WERI-Rb-1 (cell line): Measurements from ENCODE around the gene RAB20.

Experiments
- DNase-seq: peaks from one replicate; pipeline ENCODE4 v3.0.0-alpha.2; 2020
- H3K27ac ChIP-seq: fragments of 250-450 bp; sonication (Bioruptor Pico); 2 replicates; pipeline ENCODE4 v1.5.1; 2020; ENCODE audit warnings: mild to moderate bottlenecking, moderate library complexity
- H3K27me3 ChIP-seq: fragments of 250-450 bp; sonication (Bioruptor Pico); 2 replicates; pipeline ENCODE4 v1.5.1; 2021; ENCODE audit warnings: mild to moderate bottlenecking, low read depth, moderate library complexity; ENCODE audit not compliant: insufficient read depth, severe bottlenecking
- H3K36me3 ChIP-seq: fragments of 250-450 bp; sonication (Bioruptor Pico); 2 replicates; pipeline ENCODE4 v1.5.1; 2020; ENCODE audit warnings: mild to moderate bottlenecking, moderate library complexity
- H3K4me3 ChIP-seq: 2 replicates; pipeline ENCODE4 v1.5.1; 2011; ENCODE audit warnings: low read depth, mild to moderate bottlenecking, control low read depth, low read length
- H3K9me3 ChIP-seq: fragments of 250-450 bp; sonication (Bioruptor Pico); 2 replicates; pipeline ENCODE4 v1.5.1; 2021; ENCODE audit warnings: mild to moderate bottlenecking, moderate library complexity; ENCODE audit not compliant: severe bottlenecking
- TF ChIP-seq, protein P1 (sequence below): IDR thresholded peaks from 2 replicates; pipeline ENCODE4 v1.5.1; 2011; ENCODE audit warnings: low read depth, mild to moderate bottlenecking, control low read depth, inconsistent platforms, low read length

RAB20 gene

GRCh38 chr13:110519046-110519445 is 42.5 kb downstream of the RAB20 start:
- DNase-seq = no peak
- H3K27me3 ChIP-seq = no peaks in the 10 kb centered on the region
- H3K4me3 ChIP-seq = no peak overlapping the region
- H3K36me3 ChIP-seq = no peaks in the 10 kb centered on the region
- no peaks in the 10 kb centered on the region for H3K9me3 ChIP-seq
- TF ChIP-seq, protein P1, sequence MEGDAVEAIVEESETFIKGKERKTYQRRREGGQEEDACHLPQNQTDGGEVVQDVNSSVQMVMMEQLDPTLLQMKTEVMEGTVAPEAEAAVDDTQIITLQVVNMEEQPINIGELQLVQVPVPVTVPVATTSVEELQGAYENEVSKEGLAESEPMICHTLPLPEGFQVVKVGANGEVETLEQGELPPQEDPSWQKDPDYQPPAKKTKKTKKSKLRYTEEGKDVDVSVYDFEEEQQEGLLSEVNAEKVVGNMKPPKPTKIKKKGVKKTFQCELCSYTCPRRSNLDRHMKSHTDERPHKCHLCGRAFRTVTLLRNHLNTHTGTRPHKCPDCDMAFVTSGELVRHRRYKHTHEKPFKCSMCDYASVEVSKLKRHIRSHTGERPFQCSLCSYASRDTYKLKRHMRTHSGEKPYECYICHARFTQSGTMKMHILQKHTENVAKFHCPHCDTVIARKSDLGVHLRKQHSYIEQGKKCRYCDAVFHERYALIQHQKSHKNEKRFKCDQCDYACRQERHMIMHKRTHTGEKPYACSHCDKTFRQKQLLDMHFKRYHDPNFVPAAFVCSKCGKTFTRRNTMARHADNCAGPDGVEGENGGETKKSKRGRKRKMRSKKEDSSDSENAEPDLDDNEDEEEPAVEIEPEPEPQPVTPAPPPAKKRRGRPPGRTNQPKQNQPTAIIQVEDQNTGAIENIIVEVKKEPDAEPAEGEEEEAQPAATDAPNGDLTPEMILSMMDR = no peak
- H3K27ac ChIP-seq = no peak overlapping the region

GRCh38 chr13:110518571-110518970 is 43.0 kb downstream of the RAB20 start:
- Histone ChIP-seq H3K36me3 (no peaks in the 10 kb centered on the region), H3K27me3 (no peaks in the 10 kb centered on the region), H3K9me3 (no peaks in the 10 kb centered on the region), H3K4me3 (no peak overlapping the region), H3K27ac (no peak overlapping the region)
- TF ChIP-seq, protein P1 = no peak
- no peak for DNase-seq

GRCh38 chr13:110518226-110518525 is 43.3 kb downstream of the RAB20 start:
- TF ChIP-seq, protein P1 = no peak
- no peaks in the 10 kb centered on the region for H3K36me3 ChIP-seq
- H3K4me3 ChIP-seq = no peak overlapping the region
- H3K27me3 ChIP-seq = no peaks in the 10 kb centered on the region
- DNase-seq = no peak
- no peaks in the 10 kb centered on the region for H3K9me3 ChIP-seq
- H3K27ac ChIP-seq = no peak overlapping the region

DNA sequence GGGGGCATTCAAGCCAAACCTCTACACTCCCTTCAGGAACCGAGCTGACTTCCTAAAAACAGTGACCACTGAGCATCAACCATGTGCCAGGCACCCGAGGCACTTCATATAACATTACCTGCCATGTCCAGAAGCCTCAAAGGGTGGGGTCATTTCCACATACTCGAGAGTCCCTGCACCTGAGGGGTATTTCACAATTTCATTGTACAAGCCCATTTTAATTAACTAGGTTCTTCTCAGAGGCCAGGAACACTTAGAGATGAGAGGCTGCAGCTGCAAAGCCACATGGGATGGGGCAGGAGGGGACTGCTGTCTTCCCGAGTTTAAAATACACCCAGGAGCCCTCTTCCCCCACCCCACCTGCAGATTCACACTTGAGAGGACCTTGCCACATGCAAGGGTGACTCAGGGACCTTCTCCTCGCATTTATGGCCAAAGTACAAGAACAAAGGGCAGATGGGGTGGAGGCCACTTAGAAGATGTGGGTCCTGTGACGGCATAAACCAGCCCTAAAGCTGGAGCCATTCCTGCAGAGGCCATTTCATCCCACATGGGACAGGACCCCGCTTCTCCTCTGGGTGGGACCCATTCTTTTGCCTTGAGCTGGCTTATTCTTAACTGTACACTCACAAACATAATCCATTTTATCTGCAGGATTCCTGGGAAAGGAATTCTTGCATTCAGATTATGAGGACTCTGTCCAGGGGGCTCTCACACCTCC is 43.9 kb downstream of the RAB20 start:
- no peak for DNase-seq

GRCh38 chr13:110516500-110516899 is 45.0 kb downstream of the RAB20 start:
- TF ChIP-seq, protein P1 = no peak
- no peaks in the 10 kb centered on the region for H3K27me3 ChIP-seq
- no peaks in the 10 kb centered on the region; the same call in none of the 2 replicates for H3K36me3 ChIP-seq
- H3K27ac ChIP-seq = no peak overlapping the region
- no peaks in the 10 kb centered on the region for H3K9me3 ChIP-seq
- DNase-seq = no peak
- no peak overlapping the region for H3K4me3 ChIP-seq

More for the DNA sequence above, 43.9 kb downstream of the RAB20 start:
- TF ChIP-seq, protein P1 = no peak
- no peak overlapping the region for H3K27ac ChIP-seq
- H3K27me3 ChIP-seq = no peaks in the 10 kb centered on the region
- no peak overlapping the region for H3K4me3 ChIP-seq
- H3K36me3 ChIP-seq = no peaks in the 10 kb centered on the region; the same call in 1 of the 2 replicates
- no peaks in the 10 kb centered on the region for H3K9me3 ChIP-seq

DNA sequence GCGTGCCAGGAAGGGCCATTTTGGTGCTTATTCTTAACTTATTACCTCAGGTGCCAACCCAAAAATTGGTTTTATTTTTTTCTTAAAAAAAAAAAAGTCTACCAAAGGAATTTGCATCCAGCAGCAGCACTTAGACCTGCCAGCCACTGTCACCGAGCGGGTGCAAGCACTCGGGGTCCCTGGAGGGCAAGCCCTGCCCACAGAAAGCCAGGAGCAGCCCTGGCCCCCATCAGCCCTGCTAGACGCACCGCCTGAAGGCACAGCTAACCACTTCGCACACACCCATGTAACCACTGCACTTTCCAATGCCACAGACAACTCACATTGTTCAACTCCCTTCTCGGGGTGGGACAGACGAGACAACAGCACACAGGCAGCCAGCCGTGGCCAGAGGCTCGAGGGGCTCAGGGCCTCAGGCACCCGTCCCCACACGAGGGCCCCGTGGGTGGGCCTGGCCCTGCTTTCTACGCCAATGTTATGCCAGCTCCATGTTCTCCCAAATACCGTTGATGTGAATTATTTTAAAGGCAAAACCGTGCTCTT is 49.3 kb downstream of the RAB20 start:
- TF ChIP-seq, protein P1 = no peak
- Histone ChIP-seq H3K36me3 (peaks cover 6% of the 10 kb centered on the region), H3K27ac (no peak overlapping the region), H3K4me3 (no peak overlapping the region), H3K27me3 (no peaks in the 10 kb centered on the region), H3K9me3 (no peaks in the 10 kb centered on the region)
- DNase-seq = no peak
